ENCODE results near the gene LIMS2. TPM values are rescaled to one million over a fixed set of nuclear protein-coding genes. Genes with fewer than 3 reads are reported as not detected.

The LIMS2 gene
- total RNA-seq, 2 donors from 2014 or later = 9.6 to 21.4 TPM

DNA sequence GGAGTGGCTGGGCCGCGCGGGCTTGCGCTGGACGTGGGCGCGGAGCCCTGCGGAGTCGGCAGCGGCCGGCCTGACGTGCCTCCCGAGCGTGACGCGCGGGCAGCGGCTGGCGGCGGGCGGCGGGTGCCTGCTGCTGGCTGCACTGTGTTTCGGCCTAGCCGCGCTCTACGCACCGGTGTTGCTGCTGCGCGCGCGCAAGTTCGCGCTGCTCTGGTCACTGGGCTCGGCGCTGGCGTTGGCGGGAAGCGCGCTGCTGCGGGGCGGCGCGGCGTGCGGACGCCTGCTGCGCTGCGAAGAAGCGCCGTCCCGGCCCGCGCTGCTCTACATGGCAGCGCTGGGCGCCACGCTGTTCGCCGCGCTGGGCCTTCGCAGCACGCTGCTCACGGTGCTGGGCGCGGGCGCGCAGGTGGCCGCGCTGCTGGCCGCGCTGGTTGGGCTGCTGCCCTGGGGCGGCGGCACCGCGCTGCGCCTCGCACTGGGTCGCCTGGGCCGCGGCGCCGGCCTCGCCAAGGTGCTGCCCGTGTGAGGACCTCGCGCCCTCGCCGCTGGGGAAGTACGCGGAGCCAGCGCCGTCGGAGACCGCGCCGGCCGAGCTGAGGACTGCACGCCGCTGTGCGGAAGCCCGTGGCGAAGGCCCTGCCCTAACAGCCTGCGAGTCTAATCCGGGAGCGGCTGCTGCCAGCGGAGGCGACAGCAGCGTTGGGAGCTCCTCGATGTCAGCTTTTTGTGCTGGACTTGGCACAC is 26.5 kb upstream of the LIMS2 start:
- DNase-seq (peak; percentile 75 to 81 (median 78)), ATAC-seq (peak; percentile 78)
- peak in 2 of 3 donors; percentile 13 to 19 for TF ChIP-seq POLR2A (IDR thresholded peaks at IDR 0.05)
- TF ChIP-seq, protein P1, sequence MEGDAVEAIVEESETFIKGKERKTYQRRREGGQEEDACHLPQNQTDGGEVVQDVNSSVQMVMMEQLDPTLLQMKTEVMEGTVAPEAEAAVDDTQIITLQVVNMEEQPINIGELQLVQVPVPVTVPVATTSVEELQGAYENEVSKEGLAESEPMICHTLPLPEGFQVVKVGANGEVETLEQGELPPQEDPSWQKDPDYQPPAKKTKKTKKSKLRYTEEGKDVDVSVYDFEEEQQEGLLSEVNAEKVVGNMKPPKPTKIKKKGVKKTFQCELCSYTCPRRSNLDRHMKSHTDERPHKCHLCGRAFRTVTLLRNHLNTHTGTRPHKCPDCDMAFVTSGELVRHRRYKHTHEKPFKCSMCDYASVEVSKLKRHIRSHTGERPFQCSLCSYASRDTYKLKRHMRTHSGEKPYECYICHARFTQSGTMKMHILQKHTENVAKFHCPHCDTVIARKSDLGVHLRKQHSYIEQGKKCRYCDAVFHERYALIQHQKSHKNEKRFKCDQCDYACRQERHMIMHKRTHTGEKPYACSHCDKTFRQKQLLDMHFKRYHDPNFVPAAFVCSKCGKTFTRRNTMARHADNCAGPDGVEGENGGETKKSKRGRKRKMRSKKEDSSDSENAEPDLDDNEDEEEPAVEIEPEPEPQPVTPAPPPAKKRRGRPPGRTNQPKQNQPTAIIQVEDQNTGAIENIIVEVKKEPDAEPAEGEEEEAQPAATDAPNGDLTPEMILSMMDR (IDR thresholded peaks at IDR 0.05) = peak in 5 of 7 experiments; percentile 17 to 57 (median 41)
- Histone ChIP-seq H3K9me3 (no peaks in the 10 kb centered on the region), H3K27me3 (no peaks in the 10 kb centered on the region), H3K27ac (peak overlapping the region; percentile 92 to 98 (median 94)), H3K4me1 (peaks cover 41% of the 10 kb centered on the region), H3K4me3 (peak overlapping the region; percentile 4 to 18), H3K36me3 (replicated peaks in 1 of 2; ENCODE audit: insufficient read depth in 1 of 2, low read depth in 2 of 2) (no peaks in the 10 kb centered on the region)
- intact Hi-C loops (cut with DNase I) = no loop called here
- WGBS, 2 donors = 0% methylated on average over 4 to 108 of the region's 108 CpGs

DNA sequence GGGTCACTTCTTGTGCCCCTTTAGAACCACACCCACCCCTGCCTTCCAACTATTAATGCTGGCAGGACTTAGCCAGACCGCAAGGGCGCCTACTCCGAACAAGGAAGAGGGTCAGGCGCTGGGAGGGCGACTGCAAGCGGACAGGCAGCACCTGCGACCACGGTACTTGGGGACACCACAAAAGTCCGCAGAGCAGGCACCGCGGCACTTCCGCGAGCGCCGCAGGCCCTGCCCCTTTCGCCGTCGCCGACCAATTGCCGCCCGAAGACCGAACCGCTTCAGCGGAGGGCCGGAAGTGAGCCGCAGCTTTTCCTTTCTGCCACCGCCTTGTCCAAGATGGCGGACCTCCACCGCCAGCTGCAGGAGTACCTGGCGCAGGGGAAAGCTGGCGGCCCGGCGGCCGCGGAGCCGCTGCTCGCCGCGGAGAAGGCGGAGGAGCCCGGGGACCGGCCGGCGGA is 25.9 kb upstream of the LIMS2 start, which contains the start of gene SFT2D3:
Gene SFT2D3, plus strand, starts transcription at position 305 of the 458 bp plus-strand sequence. Its CDS starts 32 bp downstream, at position 337.
- no peaks in the 10 kb centered on the region for H3K36me3 ChIP-seq (replicated peaks in 1 of 2; ENCODE audit: insufficient read depth in 1 of 2, low read depth in 2 of 2)
- ATAC-seq (peak; percentile 93), DNase-seq (peak; percentile 92 to 94 (median 93))
- H3K4me1 ChIP-seq = peaks cover 41% of the 10 kb centered on the region
- peak within 1 kb of the TSS; percentile 92 to 98 (median 94) for H3K27ac ChIP-seq
- no peaks in the 10 kb centered on the region for H3K27me3 ChIP-seq
- WGBS, 2 donors = 0% methylated on average over 7 to 44 of the region's 44 CpGs
- intact Hi-C loops (cut with DNase I) = no loop called here
- H3K9me3 ChIP-seq = no peaks in the 10 kb centered on the region
- TF ChIP-seq POLR2A (IDR thresholded peaks at IDR 0.05) = peak; percentile 95 to 97 (median 96)
- TF ChIP-seq, protein P1 (IDR thresholded peaks at IDR 0.05) = peak in 1 of 7 experiments; percentile 0
- peak within 1 kb of the TSS; percentile 4 to 18 for H3K4me3 ChIP-seq

GRCh38 chr2:127700527-127701192 is 25.3 kb upstream of the LIMS2 start:
- Histone ChIP-seq H3K4me1 (peaks cover 41% of the 10 kb centered on the region), H3K4me3 (peak overlapping the region; percentile 4 to 18), H3K27me3 (no peaks in the 10 kb centered on the region), H3K27ac (peak overlapping the region; percentile 92 to 98 (median 94)), H3K9me3 (no peaks in the 10 kb centered on the region), H3K36me3 (replicated peaks in 1 of 2; ENCODE audit: insufficient read depth in 1 of 2, low read depth in 2 of 2) (no peaks in the 10 kb centered on the region)
- ATAC-seq (peak; percentile 7), DNase-seq (peak in 2 of 4 donors; percentile 41 to 64)
- TF ChIP-seq, protein P1 (IDR thresholded peaks at IDR 0.05) = no peak
- no peak for TF ChIP-seq POLR2A (IDR thresholded peaks at IDR 0.05)
- intact Hi-C loops (cut with DNase I) = no loop called here
- WGBS, 2 donors = 45 to 55% methylated on average over 15 to 17 of the region's 17 CpGs

- no peak overlapping the region for H3K27ac ChIP-seq
- no peak overlapping the region for H3K4me3 ChIP-seq
- DNase-seq (no peak), ATAC-seq (no peak)
- H3K9me3 ChIP-seq = no peaks in the 10 kb centered on the region
- intact Hi-C loops (cut with DNase I) = no loop called here
- peaks cover 26% of the 10 kb centered on the region for H3K4me1 ChIP-seq
- no peaks in the 10 kb centered on the region for H3K36me3 ChIP-seq (replicated peaks in 1 of 2; ENCODE audit: insufficient read depth in 1 of 2, low read depth in 2 of 2)
- no peaks in the 10 kb centered on the region for H3K27me3 ChIP-seq
- no peak for TF ChIP-seq POLR2A (IDR thresholded peaks at IDR 0.05)
- TF ChIP-seq, protein P1 (IDR thresholded peaks at IDR 0.05) = no peak
- WGBS, 2 donors = 89 to 95% methylated on average over 26 to 27 of the region's 27 CpGs
Observed at GRCh38 chr2:127698553-127699355, 23.4 kb upstream of the LIMS2 start.

Data from body of pancreas (tissue), 4 donors.